OCI-M2 (cell line): ENCODE measurements around the gene SYNGAP1.

ENCODE experiments used
- DNase-seq: peaks from one replicate; lab custom pipeline; 2025; ENCODE audit not compliant: unreplicated experiment; lab: John Stamatoyannopoulos, UW

Gene SYNGAP1

GRCh38 chr6:33434961-33435360 is 15.1 kb downstream of the SYNGAP1 start:
- no peak for DNase-seq

GRCh38 chr6:33437666-33438065 is 17.8 kb downstream of the SYNGAP1 start:
- DNase-seq: no peak

GRCh38 chr6:33438978-33439594 is 19.2 kb downstream of the SYNGAP1 start:
- no peak for DNase-seq

GRCh38 chr6:33439956-33440648 is 20.2 kb downstream of the SYNGAP1 start:
- no peak for DNase-seq

- no peak for DNase-seq
These were observed 20.9 kb downstream of the SYNGAP1 start for GRCh38 chr6:33440649-33441309.

- DNase-seq: no peak
These were observed 21.6 kb downstream of the SYNGAP1 start for GRCh38 chr6:33441457-33441856.

GRCh38 chr6:33442283-33442682 is 22.4 kb downstream of the SYNGAP1 start:
- no peak for DNase-seq

- DNase-seq: no peak
These were observed 23.2 kb downstream of the SYNGAP1 start for GRCh38 chr6:33443025-33443424.

GRCh38 chr6:33443619-33444504 is 24.0 kb downstream of the SYNGAP1 start:
- no peak for DNase-seq

GRCh38 chr6:33445119-33445603 is 25.3 kb downstream of the SYNGAP1 start:
- DNase-seq: no peak

GRCh38 chr6:33446356-33446755 is 26.5 kb downstream of the SYNGAP1 start:
- DNase-seq: no peak

GRCh38 chr6:33450434-33450833 is 30.6 kb downstream of the SYNGAP1 start:
- DNase-seq: no peak

GRCh38 chr6:33451606-33452005 is 31.7 kb downstream of the SYNGAP1 start:
- DNase-seq: no peak

- DNase-seq: no peak
These were observed 32.6 kb downstream of the SYNGAP1 start for GRCh38 chr6:33452496-33452895.

- DNase-seq: no peak
These were observed 33.6 kb downstream of the SYNGAP1 start for GRCh38 chr6:33453393-33454008.

GRCh38 chr6:33454009-33454946 is 34.4 kb downstream of the SYNGAP1 start, which contains the start of gene ZBTB9:
Gene ZBTB9 (plus strand): TSS chr6:33454576. CDS start chr6:33455101, 525 bp downstream.
- peak; percentile 85 for DNase-seq

GRCh38 chr6:33455051-33455450 is 35.2 kb downstream of the SYNGAP1 start:
- DNase-seq: no peak

GRCh38 chr6:33456156-33456555 is 36.3 kb downstream of the SYNGAP1 start:
- DNase-seq: no peak

- DNase-seq: no peak
These were observed 38.8 kb downstream of the SYNGAP1 start for GRCh38 chr6:33458676-33459075.
